HG03066 (cell line): ENCODE data around the gene TTC28.
"Not testable (repeated sequence)": the region's sequence is repeated elsewhere in the genome, so short reads cannot be mapped to it uniquely, and the experiment has no call there.

Experiments
- ATAC-seq: cut with Tn5 transposase; IDR thresholded peaks from one replicate; pipeline ENCODE4 v1.9.1; 2021; ENCODE audit warnings: low read depth; ENCODE audit not compliant: unreplicated experiment

TTC28 gene

GRCh38 chr22:28247136-28247535 is 432.5 kb downstream of the TTC28 start:
- ATAC-seq, result no peak

GRCh38 chr22:28246397-28246796 is 433.2 kb downstream of the TTC28 start:
- no peak for ATAC-seq

- no peak for ATAC-seq
These were observed 433.9 kb downstream of the TTC28 start for GRCh38 chr22:28245579-28246224.

GRCh38 chr22:28244757-28245156 is 434.9 kb downstream of the TTC28 start:
- ATAC-seq, result no peak

GRCh38 chr22:28243539-28243938 is 436.1 kb downstream of the TTC28 start:
- ATAC-seq, result no peak

GRCh38 chr22:28241656-28242290 is 437.9 kb downstream of the TTC28 start:
- no peak for ATAC-seq

- ATAC-seq, result no peak
These were observed 439.7 kb downstream of the TTC28 start for GRCh38 chr22:28239941-28240340.

- ATAC-seq, result no peak
These were observed 441.9 kb downstream of the TTC28 start for GRCh38 chr22:28237783-28238182.

- ATAC-seq, result no peak
These were observed 442.5 kb downstream of the TTC28 start for GRCh38 chr22:28237112-28237511.

- ATAC-seq, result no peak
These were observed 447.4 kb downstream of the TTC28 start for GRCh38 chr22:28232204-28232603.

- no peak for ATAC-seq
These were observed 448.2 kb downstream of the TTC28 start for GRCh38 chr22:28231441-28231840.

GRCh38 chr22:28230671-28231070 is 449.0 kb downstream of the TTC28 start:
- no peak for ATAC-seq

GRCh38 chr22:28229566-28230485 is 449.8 kb downstream of the TTC28 start:
- ATAC-seq, result no peak

GRCh38 chr22:28223826-28224225 is 455.8 kb downstream of the TTC28 start:
- ATAC-seq, result no peak

GRCh38 chr22:28222976-28223745 is 456.5 kb downstream of the TTC28 start:
- no peak for ATAC-seq

GRCh38 chr22:28222571-28222970 is 457.1 kb downstream of the TTC28 start:
- ATAC-seq, result no peak

GRCh38 chr22:28222052-28222451 is 457.6 kb downstream of the TTC28 start:
- no peak for ATAC-seq

- no peak for ATAC-seq
These were observed 458.8 kb downstream of the TTC28 start for GRCh38 chr22:28220626-28221363.

GRCh38 chr22:28217277-28217676 is 462.4 kb downstream of the TTC28 start:
- no peak for ATAC-seq

GRCh38 chr22:28214750-28215149 is 464.9 kb downstream of the TTC28 start:
- ATAC-seq, result not testable (repeated sequence)
